Skin epidermis (tissue), 12 donors: Measurements from ENCODE around the gene TLCD5.

ENCODE experiments used
- H3K27ac ChIP-seq, 21 experiments: fragments of 200-600 bp; sonication (generic) in 11 of 21; one replicate each; pipeline ENCODE4 v1.5.0; 2020; ENCODE audit warnings: mild to moderate bottlenecking in 3 of 21, inconsistent platforms in 2 of 21, moderate library complexity in 2 of 21
- H3K4me3 ChIP-seq, 7 experiments: fragments of 200-600 bp; sonication (generic) in 2 of 7; one replicate each; pipeline ENCODE4 v1.5.0; 2020; ENCODE audit warnings: inconsistent platforms in 2 of 7, mild to moderate bottlenecking in 2 of 7, moderate library complexity in 1 of 7

The TLCD5 gene

GRCh38 chr11:120358729-120359128 is 33.6 kb downstream of the TLCD5 start:
- H3K4me3 ChIP-seq: no peak overlapping the region
- H3K27ac ChIP-seq: no peak overlapping the region

- no peak overlapping the region for H3K4me3 ChIP-seq
- no peak overlapping the region for H3K27ac ChIP-seq
Measured at GRCh38 chr11:120363436-120363835, 38.3 kb downstream of the TLCD5 start.

- H3K4me3 ChIP-seq: no peak overlapping the region
- no peak overlapping the region for H3K27ac ChIP-seq
Measured at GRCh38 chr11:120365512-120365911, 40.4 kb downstream of the TLCD5 start.

GRCh38 chr11:120372296-120372695 is 47.2 kb downstream of the TLCD5 start:
- no peak overlapping the region for H3K4me3 ChIP-seq
- no peak overlapping the region for H3K27ac ChIP-seq

GRCh38 chr11:120375076-120375475 is 50.0 kb downstream of the TLCD5 start:
- Histone ChIP-seq H3K4me3 (no peak overlapping the region), H3K27ac (no peak overlapping the region)

- H3K4me3 ChIP-seq: no peak overlapping the region
- H3K27ac ChIP-seq: no peak overlapping the region
Measured at GRCh38 chr11:120376547-120377182, 51.6 kb downstream of the TLCD5 start.

- H3K4me3 ChIP-seq: no peak overlapping the region
- no peak overlapping the region for H3K27ac ChIP-seq
Measured at GRCh38 chr11:120378474-120378873, 53.4 kb downstream of the TLCD5 start.

- H3K4me3 ChIP-seq: no peak overlapping the region
- no peak overlapping the region for H3K27ac ChIP-seq
Measured at GRCh38 chr11:120381401-120381800, 56.3 kb downstream of the TLCD5 start.
